WTC11 (cell line): Measurements from ENCODE around the gene CCBE1. TPM values are rescaled to one million over a fixed set of nuclear protein-coding genes. Genes with fewer than 3 reads are reported as not detected.

Experiments
- ATAC-seq: fragments of 200-7000 bp; cut with Tn5 transposase; 2 replicates; pipeline ENCODE4 v1.10.0; 2021; ENCODE audit warnings: mild to moderate bottlenecking, moderate library complexity
- CTCF ChIA-PET: fragments of 300-600 bp; sonication (Branson Sonifier 250); formaldehyde crosslinking; loops from one replicate; lab custom pipeline; 2021; ENCODE audit warnings: antibody characterized with exemption; lab: Charles Lee
- POLR2A ChIA-PET: fragments of 350-600 bp; sonication (Branson Sonifier 250); formaldehyde crosslinking; loops from one replicate; lab custom pipeline; 2021; ENCODE audit warnings: antibody characterized with exemption; lab: Charles Lee
- DNase-seq: peaks from one replicate; pipeline ENCODE4 v3.0.0; 2021; ENCODE audit warnings: low spot score
- H3K27ac Mint-ChIP-seq: 2 replicates; pipeline ENCODE4 v1.8.0; 2021; ENCODE audit warnings: mixed read lengths
- H3K27me3 Mint-ChIP-seq: 2 replicates; pipeline ENCODE4 v1.8.0; 2021; ENCODE audit warnings: low read depth, mild to moderate bottlenecking, moderate library complexity, mixed read lengths
- H3K36me3 Mint-ChIP-seq: 2 replicates; pipeline ENCODE4 v1.8.0; 2021; ENCODE audit warnings: mixed read lengths
- H3K4me1 Mint-ChIP-seq: 2 replicates; pipeline ENCODE4 v1.8.0; 2022; ENCODE audit warnings: mixed read lengths
- H3K4me3 Mint-ChIP-seq: 2 replicates; pipeline ENCODE4 v1.8.0; 2021; ENCODE audit warnings: mild to moderate bottlenecking, moderate library complexity, mixed read lengths
- H3K9me3 Mint-ChIP-seq: 2 replicates; pipeline ENCODE4 v1.8.0; 2021; ENCODE audit warnings: mixed read lengths
- FOXK1 ChIP-seq: sonication (generic); formaldehyde crosslinking; IDR thresholded peaks from 2 replicates; pipeline ENCODE4 v1.8.0; 2022; ENCODE audit warnings: mild to moderate bottlenecking, moderate library complexity, missing genetic modification reagents
- FOXP1 ChIP-seq: sonication (generic); formaldehyde crosslinking; IDR thresholded peaks from 2 replicates; pipeline ENCODE4 v1.8.0; 2022; ENCODE audit warnings: missing genetic modification reagents, mild to moderate bottlenecking, moderate library complexity, borderline replicate concordance
- GRHL2 ChIP-seq: fragments of 250-450 bp; sonication (Bioruptor Pico); IDR thresholded peaks from 2 replicates; pipeline ENCODE4 v1.8.0; 2022; ENCODE audit warnings: mild to moderate bottlenecking, moderate library complexity; ENCODE audit not compliant: insufficient replicate concordance, severe bottlenecking
- IRF2 ChIP-seq: sonication (generic); formaldehyde crosslinking; IDR thresholded peaks from 2 replicates; pipeline ENCODE4 v1.8.0; 2022; ENCODE audit warnings: low read depth, missing genetic modification reagents, borderline replicate concordance
- JAZF1 ChIP-seq: fragments of 250-450 bp; sonication (Bioruptor Pico); IDR thresholded peaks from 2 replicates; pipeline ENCODE4 v1.9.0; 2021; ENCODE audit warnings: moderate library complexity, mild to moderate bottlenecking, inconsistent platforms
- MXD4 ChIP-seq: fragments of 250-450 bp; sonication (Bioruptor Pico); IDR thresholded peaks from 2 replicates; pipeline ENCODE4 v1.8.0; 2021; ENCODE audit warnings: mild to moderate bottlenecking, moderate library complexity, borderline replicate concordance
- NFATC4 ChIP-seq: fragments of 250-450 bp; sonication (Bioruptor Pico); IDR thresholded peaks from 2 replicates; pipeline ENCODE4 v1.9.0; 2021; ENCODE audit warnings: mild to moderate bottlenecking
- NR2C2 ChIP-seq: sonication (generic); formaldehyde crosslinking; IDR thresholded peaks from 2 replicates; pipeline ENCODE4 v1.8.0; 2022; ENCODE audit warnings: mild to moderate bottlenecking, missing genetic modification reagents
- NR3C1 ChIP-seq: sonication (generic); formaldehyde crosslinking; conservative IDR thresholded peaks from 2 replicates; pipeline ENCODE4 v1.8.1; 2023; ENCODE audit warnings: low read depth, mild to moderate bottlenecking, missing genetic modification reagents
- PRRX2 ChIP-seq: fragments of 250-450 bp; sonication (Bioruptor Pico); IDR thresholded peaks from 2 replicates; pipeline ENCODE4 v1.8.0; 2021; ENCODE audit warnings: mild to moderate bottlenecking
- RELA ChIP-seq: sonication (generic); formaldehyde crosslinking; IDR thresholded peaks from 2 replicates; pipeline ENCODE4 v1.8.1; 2022; ENCODE audit warnings: missing genetic modification reagents, mild to moderate bottlenecking, borderline replicate concordance
- SMAD3 ChIP-seq: sonication (generic); formaldehyde crosslinking; IDR thresholded peaks from 2 replicates; pipeline ENCODE4 v1.8.0; 2022; ENCODE audit warnings: missing genetic modification reagents, mild to moderate bottlenecking, borderline replicate concordance
- TCF7 ChIP-seq: sonication (generic); formaldehyde crosslinking; IDR thresholded peaks from 2 replicates; pipeline ENCODE4 v1.8.0; 2022; ENCODE audit warnings: mild to moderate bottlenecking, low read depth, missing genetic modification reagents, moderate library complexity
- TEAD1 ChIP-seq: sonication (generic); formaldehyde crosslinking; IDR thresholded peaks from 2 replicates; pipeline ENCODE4 v1.8.0; 2022; ENCODE audit warnings: mild to moderate bottlenecking, missing genetic modification reagents
- ZNF219 ChIP-seq: sonication (generic); formaldehyde crosslinking; IDR thresholded peaks from 2 replicates; pipeline ENCODE4 v1.8.0; 2023; ENCODE audit warnings: missing genetic modification reagents, mild to moderate bottlenecking, borderline replicate concordance
- ZNF263 ChIP-seq: sonication (generic); formaldehyde crosslinking; IDR thresholded peaks from 2 replicates; pipeline ENCODE4 v1.8.1; 2022; ENCODE audit warnings: low read depth, mild to moderate bottlenecking, moderate library complexity, missing genetic modification reagents
- total RNA-seq: library from RNA; stranded (reverse); gene quantifications from 3 replicates; pipeline ENCODE4 v1.2.3, GENCODE V29; 2021
- TF ChIP-seq, protein P1 (sequence below): sonication (generic); formaldehyde crosslinking; IDR thresholded peaks from 2 replicates; pipeline ENCODE4 v1.8.0; 2023; ENCODE audit warnings: missing genetic modification reagents, mild to moderate bottlenecking, borderline replicate concordance
- TF ChIP-seq, protein P2 (sequence below): sonication (generic); formaldehyde crosslinking; IDR thresholded peaks from 2 replicates; pipeline ENCODE4 v1.8.0; 2022; ENCODE audit warnings: mild to moderate bottlenecking, missing genetic modification reagents
- TF ChIP-seq, protein P3 (sequence below): fragments of 250-450 bp; sonication (Bioruptor Pico); IDR thresholded peaks from 2 replicates; pipeline ENCODE4 v1.9.0; 2021; ENCODE audit warnings: mild to moderate bottlenecking
- TF ChIP-seq, protein P4 (sequence below): fragments of 250-450 bp; sonication (Bioruptor Pico); IDR thresholded peaks from 2 replicates; pipeline ENCODE4 v2.1.2; 2022; ENCODE audit warnings: mild to moderate bottlenecking, moderate library complexity
- TF ChIP-seq, protein P5 (sequence below): sonication (generic); formaldehyde crosslinking; IDR thresholded peaks from 2 replicates; pipeline ENCODE4 v1.8.1; 2022; ENCODE audit warnings: low read depth, mild to moderate bottlenecking, moderate library complexity, missing genetic modification reagents, borderline replicate concordance

Gene CCBE1
- total RNA-seq, 1 experiment from 2014 or later, result 9.7 TPM

DNA sequence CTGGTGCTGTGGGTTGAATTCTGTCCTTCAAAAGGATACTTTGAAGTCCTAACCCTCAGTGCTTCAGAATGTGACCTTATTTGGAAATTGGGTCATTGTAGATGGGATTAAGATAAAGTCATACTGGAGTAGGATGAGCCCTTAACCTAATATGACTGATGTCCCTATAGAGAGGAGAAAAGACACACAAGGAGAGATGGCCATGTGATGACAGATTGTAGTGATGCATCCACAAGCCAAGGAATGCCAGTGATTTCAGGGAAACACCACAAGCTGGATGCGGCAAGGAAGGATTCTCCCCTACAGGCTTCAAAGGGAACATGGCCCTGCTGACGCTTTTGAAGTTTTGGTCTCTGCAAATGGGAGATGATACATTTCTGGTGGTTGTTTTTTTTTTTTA lies 24.7 kb upstream of the CCBE1 start:
- Mint-ChIP-seq H3K4me1 (peaks cover 7% of the 10 kb centered on the region), H3K27me3 (peaks cover 2% of the 10 kb centered on the region; the same call in 1 of the 2 replicates), H3K4me3 (no peak overlapping the region), H3K9me3 (peaks cover 5% of the 10 kb centered on the region), H3K36me3 (no peaks in the 10 kb centered on the region), H3K27ac (no peak overlapping the region)
- ATAC-seq (no peak), DNase-seq (no peak)
- CTCF ChIA-PET, result interaction anchor here (0.9 to 1.5 kb wide), 2 partner anchors 25 to 102 kb away, joined by 4 to 5 read pairs; partner anchors contain the start of gene CCBE1
- POLR2A ChIA-PET, result no interaction called here
- TF ChIP-seq ZNF263 (CRISPR knock-in tag), result no peak
- TF ChIP-seq MXD4 (CRISPR knock-in tag), result no peak
- TF ChIP-seq GRHL2, result no peak
- no peak for TF ChIP-seq SMAD3 (CRISPR knock-in tag)
- no peak for TF ChIP-seq NFATC4 (CRISPR knock-in tag)
- TF ChIP-seq, protein P1, sequence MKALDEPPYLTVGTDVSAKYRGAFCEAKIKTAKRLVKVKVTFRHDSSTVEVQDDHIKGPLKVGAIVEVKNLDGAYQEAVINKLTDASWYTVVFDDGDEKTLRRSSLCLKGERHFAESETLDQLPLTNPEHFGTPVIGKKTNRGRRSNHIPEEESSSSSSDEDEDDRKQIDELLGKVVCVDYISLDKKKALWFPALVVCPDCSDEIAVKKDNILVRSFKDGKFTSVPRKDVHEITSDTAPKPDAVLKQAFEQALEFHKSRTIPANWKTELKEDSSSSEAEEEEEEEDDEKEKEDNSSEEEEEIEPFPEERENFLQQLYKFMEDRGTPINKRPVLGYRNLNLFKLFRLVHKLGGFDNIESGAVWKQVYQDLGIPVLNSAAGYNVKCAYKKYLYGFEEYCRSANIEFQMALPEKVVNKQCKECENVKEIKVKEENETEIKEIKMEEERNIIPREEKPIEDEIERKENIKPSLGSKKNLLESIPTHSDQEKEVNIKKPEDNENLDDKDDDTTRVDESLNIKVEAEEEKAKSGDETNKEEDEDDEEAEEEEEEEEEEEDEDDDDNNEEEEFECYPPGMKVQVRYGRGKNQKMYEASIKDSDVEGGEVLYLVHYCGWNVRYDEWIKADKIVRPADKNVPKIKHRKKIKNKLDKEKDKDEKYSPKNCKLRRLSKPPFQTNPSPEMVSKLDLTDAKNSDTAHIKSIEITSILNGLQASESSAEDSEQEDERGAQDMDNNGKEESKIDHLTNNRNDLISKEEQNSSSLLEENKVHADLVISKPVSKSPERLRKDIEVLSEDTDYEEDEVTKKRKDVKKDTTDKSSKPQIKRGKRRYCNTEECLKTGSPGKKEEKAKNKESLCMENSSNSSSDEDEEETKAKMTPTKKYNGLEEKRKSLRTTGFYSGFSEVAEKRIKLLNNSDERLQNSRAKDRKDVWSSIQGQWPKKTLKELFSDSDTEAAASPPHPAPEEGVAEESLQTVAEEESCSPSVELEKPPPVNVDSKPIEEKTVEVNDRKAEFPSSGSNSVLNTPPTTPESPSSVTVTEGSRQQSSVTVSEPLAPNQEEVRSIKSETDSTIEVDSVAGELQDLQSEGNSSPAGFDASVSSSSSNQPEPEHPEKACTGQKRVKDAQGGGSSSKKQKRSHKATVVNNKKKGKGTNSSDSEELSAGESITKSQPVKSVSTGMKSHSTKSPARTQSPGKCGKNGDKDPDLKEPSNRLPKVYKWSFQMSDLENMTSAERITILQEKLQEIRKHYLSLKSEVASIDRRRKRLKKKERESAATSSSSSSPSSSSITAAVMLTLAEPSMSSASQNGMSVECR (CRISPR knock-in tag), result no peak
- no peak for TF ChIP-seq FOXP1 (CRISPR knock-in tag)
- TF ChIP-seq PRRX2 (CRISPR knock-in tag), result no peak
- TF ChIP-seq, protein P2, sequence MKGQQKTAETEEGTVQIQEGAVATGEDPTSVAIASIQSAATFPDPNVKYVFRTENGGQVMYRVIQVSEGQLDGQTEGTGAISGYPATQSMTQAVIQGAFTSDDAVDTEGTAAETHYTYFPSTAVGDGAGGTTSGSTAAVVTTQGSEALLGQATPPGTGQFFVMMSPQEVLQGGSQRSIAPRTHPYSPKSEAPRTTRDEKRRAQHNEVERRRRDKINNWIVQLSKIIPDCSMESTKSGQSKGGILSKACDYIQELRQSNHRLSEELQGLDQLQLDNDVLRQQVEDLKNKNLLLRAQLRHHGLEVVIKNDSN, result no peak
- TF ChIP-seq, protein P3, sequence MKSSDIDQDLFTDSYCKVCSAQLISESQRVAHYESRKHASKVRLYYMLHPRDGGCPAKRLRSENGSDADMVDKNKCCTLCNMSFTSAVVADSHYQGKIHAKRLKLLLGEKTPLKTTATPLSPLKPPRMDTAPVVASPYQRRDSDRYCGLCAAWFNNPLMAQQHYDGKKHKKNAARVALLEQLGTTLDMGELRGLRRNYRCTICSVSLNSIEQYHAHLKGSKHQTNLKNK, result no peak
- no peak for TF ChIP-seq IRF2 (CRISPR knock-in tag)
- TF ChIP-seq, protein P4, sequence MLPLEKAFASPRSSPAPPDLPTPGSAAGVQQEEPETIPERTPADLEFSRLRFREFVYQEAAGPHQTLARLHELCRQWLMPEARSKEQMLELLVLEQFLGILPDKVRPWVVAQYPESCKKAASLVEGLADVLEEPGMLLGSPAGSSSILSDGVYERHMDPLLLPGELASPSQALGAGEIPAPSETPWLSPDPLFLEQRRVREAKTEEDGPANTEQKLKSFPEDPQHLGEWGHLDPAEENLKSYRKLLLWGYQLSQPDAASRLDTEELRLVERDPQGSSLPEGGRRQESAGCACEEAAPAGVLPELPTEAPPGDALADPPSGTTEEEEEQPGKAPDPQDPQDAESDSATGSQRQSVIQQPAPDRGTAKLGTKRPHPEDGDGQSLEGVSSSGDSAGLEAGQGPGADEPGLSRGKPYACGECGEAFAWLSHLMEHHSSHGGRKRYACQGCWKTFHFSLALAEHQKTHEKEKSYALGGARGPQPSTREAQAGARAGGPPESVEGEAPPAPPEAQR (CRISPR knock-in tag), result no peak
- no peak for TF ChIP-seq ZNF219 (CRISPR knock-in tag)

DNA sequence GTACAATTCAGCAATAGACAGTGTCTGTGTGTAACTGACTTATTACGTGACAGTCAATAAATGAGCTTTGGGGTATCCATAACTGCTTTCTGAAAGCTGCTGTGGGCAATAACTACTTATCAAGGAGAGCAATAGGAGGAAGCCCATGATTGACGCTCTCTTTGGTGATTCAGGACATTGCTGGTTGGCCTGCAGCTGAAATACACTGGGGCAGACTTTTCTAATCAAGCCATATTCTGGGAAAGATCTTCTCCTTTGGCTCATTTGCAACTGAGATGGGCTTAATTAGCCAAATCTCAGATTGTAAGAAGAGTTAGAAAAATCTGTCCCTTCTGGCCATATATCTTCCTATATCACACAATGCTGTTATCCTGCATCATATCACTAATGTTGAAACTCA lies 24.0 kb upstream of the CCBE1 start:
- POLR2A ChIA-PET, result no interaction called here

DNA sequence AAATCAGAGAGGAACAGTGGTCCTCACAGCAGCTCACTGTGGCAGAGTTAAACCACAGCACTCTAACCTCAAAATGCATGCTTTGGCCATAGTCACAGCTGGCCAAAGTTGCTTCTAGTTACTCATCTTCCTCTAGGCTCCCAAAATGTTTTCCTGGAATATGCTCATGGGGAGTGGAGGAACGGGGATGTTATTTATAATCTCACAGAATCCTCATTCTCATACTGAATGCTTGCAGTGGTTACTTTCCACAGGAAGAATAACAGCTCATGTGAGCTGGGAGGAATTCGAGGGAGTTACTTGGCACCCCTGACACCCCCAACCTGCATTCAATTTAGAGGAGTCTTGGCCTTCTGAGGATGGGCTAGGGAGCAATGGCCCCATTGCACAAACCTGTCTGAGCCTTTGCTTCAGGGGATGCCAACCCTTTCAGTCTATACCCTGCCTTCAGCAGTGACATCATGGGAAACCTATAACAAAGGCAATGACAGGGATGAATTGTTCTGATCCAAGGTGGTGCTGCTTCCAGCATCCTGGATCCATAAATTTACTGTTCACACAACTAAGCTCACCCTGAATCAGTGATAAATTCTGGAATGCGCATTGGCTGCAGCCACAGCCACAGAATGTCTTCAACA lies 22.4 kb upstream of the CCBE1 start:
- TF ChIP-seq MXD4 (CRISPR knock-in tag) (no peak), RELA (CRISPR knock-in tag) (no peak), JAZF1 (CRISPR knock-in tag) (no peak), TEAD1 (no peak), FOXK1 (no peak)
- TF ChIP-seq, protein P5, sequence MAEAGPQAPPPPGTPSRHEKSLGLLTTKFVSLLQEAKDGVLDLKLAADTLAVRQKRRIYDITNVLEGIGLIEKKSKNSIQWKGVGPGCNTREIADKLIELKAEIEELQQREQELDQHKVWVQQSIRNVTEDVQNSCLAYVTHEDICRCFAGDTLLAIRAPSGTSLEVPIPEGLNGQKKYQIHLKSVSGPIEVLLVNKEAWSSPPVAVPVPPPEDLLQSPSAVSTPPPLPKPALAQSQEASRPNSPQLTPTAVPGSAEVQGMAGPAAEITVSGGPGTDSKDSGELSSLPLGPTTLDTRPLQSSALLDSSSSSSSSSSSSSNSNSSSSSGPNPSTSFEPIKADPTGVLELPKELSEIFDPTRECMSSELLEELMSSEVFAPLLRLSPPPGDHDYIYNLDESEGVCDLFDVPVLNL (CRISPR knock-in tag), result no peak
- H3K4me1 Mint-ChIP-seq, result peaks cover 7% of the 10 kb centered on the region
- no peak overlapping the region for H3K27ac Mint-ChIP-seq
- H3K27me3 Mint-ChIP-seq, result peaks cover 2% of the 10 kb centered on the region; the same call in 1 of the 2 replicates
- DNase-seq (no peak), ATAC-seq (no peak)
- H3K4me3 Mint-ChIP-seq, result no peak overlapping the region
- ChIA-PET POLR2A (no interaction called here), CTCF (interaction anchor here (0.7 to 1.3 kb wide), 2 partner anchors 23 to 63 kb away, joined by 3 read pairs; partner anchors contain the start of gene CCBE1)
- H3K9me3 Mint-ChIP-seq, result peaks cover 5% of the 10 kb centered on the region
- no peaks in the 10 kb centered on the region for H3K36me3 Mint-ChIP-seq

More for the DNA sequence above, 24.0 kb upstream of the CCBE1 start:
- H3K27ac Mint-ChIP-seq, result no peak overlapping the region
- no peak for DNase-seq
- no peak for TF ChIP-seq JAZF1 (CRISPR knock-in tag)
- no peak for TF ChIP-seq NR3C1 (CRISPR knock-in tag)
- TF ChIP-seq NR2C2 (CRISPR knock-in tag), result no peak
- TF ChIP-seq TCF7 (CRISPR knock-in tag), result no peak
- peaks cover 5% of the 10 kb centered on the region for H3K9me3 Mint-ChIP-seq
- CTCF ChIA-PET, result interaction anchor here (0.7 to 1.5 kb wide), 2 partner anchors 24 to 102 kb away, joined by 4 read pairs; partner anchors contain the start of gene CCBE1
- no peaks in the 10 kb centered on the region for H3K36me3 Mint-ChIP-seq
- no peak overlapping the region for H3K4me3 Mint-ChIP-seq
- peaks cover 2% of the 10 kb centered on the region; the same call in 1 of the 2 replicates for H3K27me3 Mint-ChIP-seq
- H3K4me1 Mint-ChIP-seq, result peaks cover 7% of the 10 kb centered on the region
- no peak for ATAC-seq
